GM18873 (cell line): ENCODE data around the gene AGR2.
"Not testable (repeated sequence)": the region's sequence is repeated elsewhere in the genome, so short reads cannot be mapped to it uniquely, and the experiment has no call there.

ENCODE experiments used
- ATAC-seq: cut with Tn5 transposase; IDR thresholded peaks from one replicate; pipeline ENCODE4 v1.9.1; 2021; ENCODE audit warnings: mild to moderate bottlenecking, moderate library complexity, moderate number of reproducible peaks; ENCODE audit not compliant: unreplicated experiment, low FRiP score

Gene AGR2

GRCh38 chr7:16776053-16776452, 28.7 kb downstream of the AGR2 start:
- ATAC-seq, result no peak

GRCh38 chr7:16774986-16775385, 29.8 kb downstream of the AGR2 start:
- ATAC-seq, result no peak

- no peak for ATAC-seq
Observed at GRCh38 chr7:16774294-16774693, 30.5 kb downstream of the AGR2 start.

GRCh38 chr7:16773884-16774283, 30.9 kb downstream of the AGR2 start:
- no peak for ATAC-seq

GRCh38 chr7:16773326-16773725, 31.5 kb downstream of the AGR2 start:
- ATAC-seq, result no peak

DNA sequence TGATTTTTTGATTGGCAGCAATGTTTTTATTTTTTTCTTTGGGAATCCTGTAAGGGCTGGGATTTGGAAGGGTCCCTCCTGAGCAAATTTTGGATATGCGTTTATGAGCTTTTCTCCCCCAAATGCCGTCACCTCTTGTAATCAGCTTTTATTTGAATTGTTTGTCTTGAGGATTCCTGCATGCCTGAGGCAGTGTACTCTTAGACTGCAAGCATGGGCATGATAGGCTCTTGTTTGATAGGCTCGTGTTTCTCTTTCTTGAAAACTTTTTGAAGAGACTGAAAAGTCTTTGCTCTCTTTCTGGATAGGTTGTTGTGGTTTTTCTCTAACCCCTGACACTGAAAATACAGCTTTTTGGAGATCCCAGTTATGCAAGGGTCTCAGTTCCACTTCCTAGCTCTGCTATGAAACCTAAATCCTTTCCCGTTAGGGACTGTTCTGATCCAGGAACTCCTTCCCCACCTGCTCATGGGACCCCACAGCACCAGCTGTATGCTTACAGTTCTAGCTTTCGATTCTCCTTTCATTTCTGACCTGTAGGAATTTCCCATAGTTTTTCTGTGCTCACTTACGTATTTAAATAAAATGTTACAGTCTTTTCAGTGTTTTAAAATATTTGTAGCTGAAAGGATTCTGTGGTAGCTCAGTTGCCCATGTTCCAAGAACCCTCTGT, 34.0 kb downstream of the AGR2 start:
- no peak for ATAC-seq

GRCh38 chr7:16769994-16770393, 34.8 kb downstream of the AGR2 start:
- not testable (repeated sequence) for ATAC-seq

DNA sequence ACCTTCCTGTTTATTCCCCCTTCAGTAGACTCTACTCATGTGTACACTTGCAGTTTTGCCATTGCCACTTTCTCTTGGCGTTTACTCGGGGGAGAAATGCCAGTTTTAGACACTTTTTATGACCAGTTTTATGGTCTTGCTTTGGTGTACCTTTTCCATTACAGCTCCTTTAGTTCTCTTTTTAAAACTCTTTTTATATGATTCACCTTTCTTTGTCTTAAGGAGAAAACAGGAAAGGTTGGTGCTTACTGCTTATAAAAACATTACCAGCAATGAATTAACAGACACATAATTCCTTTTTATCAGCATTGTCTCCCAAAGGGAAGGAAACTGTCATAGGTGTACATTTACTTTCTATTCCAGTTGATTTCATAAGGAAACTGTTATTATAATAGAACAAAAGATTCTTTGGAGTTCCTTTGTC, 39.4 kb downstream of the AGR2 start:
- ATAC-seq, result no peak

- ATAC-seq, result no peak
Observed at GRCh38 chr7:16764942-16765341, 39.9 kb downstream of the AGR2 start.

- no peak for ATAC-seq
Observed at GRCh38 chr7:16762177-16762576, 42.6 kb downstream of the AGR2 start.

- ATAC-seq, result no peak
Observed at GRCh38 chr7:16759840-16760239, 45.0 kb downstream of the AGR2 start.

- ATAC-seq, result no peak
Observed at GRCh38 chr7:16758631-16759611, 45.9 kb downstream of the AGR2 start.

DNA sequence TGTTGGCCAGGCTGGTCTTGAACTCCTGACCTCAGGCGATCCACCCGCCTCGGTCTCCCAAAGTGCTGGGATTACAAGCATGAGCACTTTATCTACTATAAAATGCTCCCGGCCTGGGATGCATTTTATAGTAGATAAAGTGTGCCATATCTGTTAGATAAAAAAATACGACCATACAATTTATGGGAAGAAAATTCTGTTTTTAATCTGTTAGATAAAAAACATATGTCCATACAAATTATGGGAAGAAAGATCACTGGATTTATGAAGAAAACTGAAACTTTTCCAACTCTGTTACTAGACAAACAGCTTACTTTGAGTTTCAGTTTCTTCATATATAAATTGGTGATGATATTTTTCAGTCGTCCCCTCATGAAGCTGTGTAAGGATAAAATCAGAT, 46.8 kb downstream of the AGR2 start:
- ATAC-seq, result no peak

- ATAC-seq, result no peak
Observed at GRCh38 chr7:16755397-16755796, 49.4 kb downstream of the AGR2 start.

DNA sequence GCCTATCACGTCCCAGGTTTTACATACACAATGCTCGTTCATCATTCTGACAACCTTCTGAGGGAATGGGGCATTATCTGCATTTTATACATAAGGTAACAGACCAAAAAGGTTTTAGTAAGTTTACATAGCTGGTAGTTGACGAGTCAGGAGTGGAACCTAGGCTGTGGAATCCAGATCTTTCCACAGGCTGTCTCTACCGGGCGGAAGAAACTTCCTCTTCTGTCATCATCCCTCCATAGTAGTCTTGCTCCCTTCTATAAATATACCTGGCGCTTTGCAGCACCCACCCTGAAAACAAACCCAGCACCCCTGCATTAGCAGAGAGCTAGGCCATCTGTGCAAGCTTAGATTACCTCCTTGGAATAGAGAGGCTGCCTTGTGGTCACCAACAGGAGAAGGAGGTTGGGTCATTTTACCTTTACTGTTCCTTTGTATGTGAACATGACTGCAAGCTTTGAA, 49.9 kb downstream of the AGR2 start:
- no peak for ATAC-seq

- no peak for ATAC-seq
Observed at GRCh38 chr7:16753932-16754855, 50.6 kb downstream of the AGR2 start.

- ATAC-seq, result no peak
Observed at GRCh38 chr7:16753102-16753931, 51.5 kb downstream of the AGR2 start, which contains the start of gene TSPAN13. Gene TSPAN13, plus strand, starts transcription at chr7:16753755. Its CDS starts 213 bp downstream, at chr7:16753968.

DNA sequence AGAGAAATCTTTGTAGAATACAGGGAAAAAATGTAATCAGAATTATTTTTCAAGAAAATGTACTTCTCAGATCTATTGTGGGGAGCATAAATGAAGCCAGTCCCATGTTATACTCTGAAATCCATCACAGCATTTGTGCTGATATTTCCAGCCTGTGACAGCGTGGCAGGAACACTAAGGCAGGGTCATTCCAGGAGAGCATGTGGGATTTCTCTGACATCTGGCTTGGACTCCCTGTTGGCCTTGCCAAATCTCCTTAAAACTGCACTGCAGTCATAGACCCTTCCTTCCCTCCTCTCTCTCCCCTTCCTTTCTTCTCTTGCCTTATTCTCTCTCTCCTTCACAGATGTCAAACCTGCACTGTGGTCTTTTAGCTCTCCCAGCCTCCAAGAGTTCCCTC, 57.7 kb downstream of the AGR2 start:
- ATAC-seq, result no peak

DNA sequence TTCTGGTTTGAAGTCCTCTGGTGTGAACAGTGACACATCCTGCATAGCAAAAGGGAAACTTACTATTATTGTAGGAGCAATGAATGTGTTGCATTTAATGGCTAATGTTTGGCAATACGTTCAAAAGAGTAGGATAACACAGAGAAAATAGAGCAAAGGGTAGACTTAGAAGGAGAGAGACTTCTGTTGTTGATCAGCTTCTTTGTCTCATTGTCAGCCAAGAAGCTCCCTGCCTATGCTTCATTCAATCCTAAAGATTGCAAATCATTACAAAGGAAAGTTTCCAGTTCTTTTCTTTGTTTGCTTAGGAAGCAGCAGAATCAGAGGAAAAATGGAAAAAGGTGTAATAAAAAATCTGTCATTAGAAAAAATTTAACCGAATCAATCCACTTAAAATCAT, 59.2 kb downstream of the AGR2 start:
- ATAC-seq, result no peak
